ENCODE measurements around the gene WFIKKN2. TPM values are rescaled to one million over a fixed set of nuclear protein-coding genes. Genes with fewer than 3 reads are reported as not detected.

Gene WFIKKN2
- total and polyA plus RNA-seq, 2 of the 13 experiments (the other 11 are each of a cell fraction or from before 2014, with no cell fraction given): not detected

DNA sequence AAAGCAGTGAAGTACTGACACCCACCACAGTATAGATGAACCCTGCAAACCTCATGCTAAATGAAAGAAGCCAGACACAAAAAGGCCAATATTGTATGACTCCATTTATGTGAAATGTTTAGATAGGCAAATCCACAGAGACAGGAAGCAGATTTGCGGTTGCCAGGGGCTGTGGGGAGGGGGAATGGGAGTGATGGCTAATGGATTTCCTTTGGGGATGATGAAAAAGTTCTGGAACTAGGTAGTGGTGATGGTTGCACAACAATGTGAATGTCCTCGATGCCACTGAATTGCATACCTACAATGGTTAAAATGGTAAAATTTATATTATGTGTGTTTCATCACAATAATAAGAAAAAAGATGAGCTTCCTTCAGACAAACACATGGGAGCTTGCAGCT is 28.4 kb upstream of the WFIKKN2 start:
- in situ Hi-C loops (cut with HindIII; ENCODE audit: extremely low pct_ligation_motif_present, low pct_unique_long_range_greater_than_20kb) (no loop called here), intact Hi-C loops (cut with micrococcal nuclease; ENCODE audit: unreplicated experiment) (no loop called here)
- peak overlapping the region; percentile 44 for H3K27ac ChIP-seq (ENCODE audit: extremely low read length, insufficient read depth, low read length)
- DNase-seq (ENCODE audit: low spot score) (no peak), ATAC-seq (no peak), FAIRE-seq (no peak)
- no peaks in the 10 kb centered on the region for H3K79me2 ChIP-seq (ENCODE audit: insufficient read depth, low read length)
- BruUV-seq (replicated peaks): no TSS peak
- H3K36me3 ChIP-seq (replicated peaks in 1 of 2; ENCODE audit: control insufficient read depth in 1 of 2, insufficient read depth in 2 of 2, low read length in 2 of 2): no peaks in the 10 kb centered on the region
- H4K20me1 ChIP-seq (ENCODE audit: insufficient read depth, low read length): no peaks in the 10 kb centered on the region
- TF ChIP-seq CEBPB (IDR thresholded peaks at IDR 0.05; ENCODE audit: borderline replicate concordance, low read depth, low read length) (peak; percentile 56; the same call in 1 of the 2 replicates), CEBPG (CRISPR knock-in tag; IDR thresholded peaks at IDR 0.05) (peak; percentile 15; the same call in 1 of the 2 replicates), NR2F2 (IDR thresholded peaks at IDR 0.05; ENCODE audit: borderline replicate concordance, low read depth) (no peak)
- H2AFZ ChIP-seq (ENCODE audit: low read length): no peak overlapping the region
- ChIA-PET POLR2A (interaction anchor here (1.1 to 1.5 kb wide), 2 partner anchors 45 to 138 kb away, joined by 5 read pairs; no protein-coding TSS in a partner anchor), CTCF (ENCODE audit: low intra/inter-chr PET ratio, low total read pairs) (interaction anchor here (0.9 to 1.4 kb wide), 2 partner anchors 24 to 35 kb away, joined by 3 to 6 read pairs; no protein-coding TSS in a partner anchor)
- 0 out of 2 replicates have a peak overlapping the region, but pooled peaks have one; percentile 29 for H3K4me2 ChIP-seq (ENCODE audit: low read depth, low read length)
- no peak overlapping the region for H3K4me3 ChIP-seq (replicated peaks in 1 of 3; ENCODE audit: insufficient read depth in 1 of 3, low read depth in 2 of 3, low read length in 3 of 3)
- no peak overlapping the region for H3K9ac ChIP-seq (ENCODE audit: insufficient read depth, low read depth, low read length)
- H3K9me3 ChIP-seq (ENCODE audit: low read length): no peaks in the 10 kb centered on the region
- 20% methylated on average over 2 of the region's 2 CpGs for WGBS (ENCODE audit: low lambda C conversion rate)
- peaks cover 2 to 9% of the 10 kb centered on the region in 2 experiments; a peak in 3 of 5 replicates for H3K27me3 ChIP-seq (ENCODE audit: control insufficient read depth in 1 of 2, insufficient read depth in 2 of 2, low read length in 2 of 2)
- peaks cover 75% of the 10 kb centered on the region for H3K4me1 ChIP-seq (ENCODE audit: insufficient read depth, low read length)

DNA sequence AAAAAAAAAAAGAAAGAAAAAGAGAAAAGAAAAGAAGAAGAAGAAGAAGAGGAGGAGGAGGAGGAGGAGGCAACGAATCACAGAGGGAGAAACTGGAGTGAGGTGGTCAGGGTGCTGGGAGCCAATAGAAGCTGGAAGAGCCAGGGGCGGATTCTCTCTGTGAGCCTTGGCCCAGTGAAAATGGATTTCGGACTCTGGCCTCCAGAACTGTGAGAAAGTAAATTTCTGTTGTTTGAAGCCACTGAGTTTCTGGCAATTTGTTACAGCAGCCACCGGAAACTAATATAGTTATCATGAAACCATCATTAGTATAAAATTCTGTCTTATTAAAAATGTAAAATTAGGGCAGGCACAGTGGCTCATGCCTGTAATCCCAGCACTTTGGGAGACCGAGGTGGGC is 27.7 kb upstream of the WFIKKN2 start:
- ATAC-seq (peak; percentile 35; the same call in 1 of the 3 replicates), DNase-seq (ENCODE audit: low spot score) (no peak), FAIRE-seq (no peak)
- Histone ChIP-seq H3K79me2 (ENCODE audit: insufficient read depth, low read length) (no peaks in the 10 kb centered on the region), H3K4me2 (ENCODE audit: low read depth, low read length) (peak overlapping the region; percentile 29), H3K27ac (ENCODE audit: extremely low read length, insufficient read depth, low read length) (peak overlapping the region; percentile 44), H2AFZ (ENCODE audit: low read length) (no peak overlapping the region), H3K4me1 (ENCODE audit: insufficient read depth, low read length) (peaks cover 68% of the 10 kb centered on the region), H3K4me3 (replicated peaks in 1 of 3; ENCODE audit: insufficient read depth in 1 of 3, low read depth in 2 of 3, low read length in 3 of 3) (0 out of 6 replicates have a peak overlapping the region, but pooled peaks of 1 of the 3 experiments have one; percentile 4), H3K9ac (ENCODE audit: insufficient read depth, low read depth, low read length) (no peak overlapping the region), H3K9me3 (ENCODE audit: low read length) (no peaks in the 10 kb centered on the region), H4K20me1 (ENCODE audit: insufficient read depth, low read length) (no peaks in the 10 kb centered on the region), H3K36me3 (replicated peaks in 1 of 2; ENCODE audit: control insufficient read depth in 1 of 2, insufficient read depth in 2 of 2, low read length in 2 of 2) (no peaks in the 10 kb centered on the region), H3K27me3 (ENCODE audit: control insufficient read depth in 1 of 2, insufficient read depth in 2 of 2, low read length in 2 of 2) (peaks cover 2 to 10% of the 10 kb centered on the region in 2 experiments; a peak in 3 of 5 replicates)
- in situ Hi-C loops (cut with HindIII; ENCODE audit: extremely low pct_ligation_motif_present, low pct_unique_long_range_greater_than_20kb) (no loop called here), intact Hi-C loops (cut with micrococcal nuclease; ENCODE audit: unreplicated experiment) (no loop called here)
- BruUV-seq (replicated peaks): no TSS peak
- ChIA-PET CTCF (ENCODE audit: low intra/inter-chr PET ratio, low total read pairs) (no interaction called here), POLR2A (no interaction called here)
- WGBS (ENCODE audit: low lambda C conversion rate): 3% methylated on average over 5 of the region's 5 CpGs
- 0 out of 2 replicates have a peak, but pooled peaks have one; percentile 8 for TF ChIP-seq SIX1 (CRISPR knock-in tag; IDR thresholded peaks at IDR 0.05; ENCODE audit: borderline replicate concordance)
- TF ChIP-seq REXO4 (CRISPR knock-in tag; IDR thresholded peaks at IDR 0.05; ENCODE audit: borderline replicate concordance): no peak
- TF ChIP-seq JARID2 (CRISPR knock-in tag; IDR thresholded peaks at IDR 0.05; ENCODE audit: insufficient replicate concordance): no peak
- TF ChIP-seq, protein P1, sequence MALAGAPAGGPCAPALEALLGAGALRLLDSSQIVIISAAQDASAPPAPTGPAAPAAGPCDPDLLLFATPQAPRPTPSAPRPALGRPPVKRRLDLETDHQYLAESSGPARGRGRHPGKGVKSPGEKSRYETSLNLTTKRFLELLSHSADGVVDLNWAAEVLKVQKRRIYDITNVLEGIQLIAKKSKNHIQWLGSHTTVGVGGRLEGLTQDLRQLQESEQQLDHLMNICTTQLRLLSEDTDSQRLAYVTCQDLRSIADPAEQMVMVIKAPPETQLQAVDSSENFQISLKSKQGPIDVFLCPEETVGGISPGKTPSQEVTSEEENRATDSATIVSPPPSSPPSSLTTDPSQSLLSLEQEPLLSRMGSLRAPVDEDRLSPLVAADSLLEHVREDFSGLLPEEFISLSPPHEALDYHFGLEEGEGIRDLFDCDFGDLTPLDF (CRISPR knock-in tag; IDR thresholded peaks at IDR 0.05): no peak
- peak; percentile 11; the same call in 1 of the 2 replicates for TF ChIP-seq RARA (CRISPR knock-in tag; IDR thresholded peaks at IDR 0.05)
- TF ChIP-seq DR1 (CRISPR knock-in tag; IDR thresholded peaks at IDR 0.05): no peak
- TF ChIP-seq, protein P2, sequence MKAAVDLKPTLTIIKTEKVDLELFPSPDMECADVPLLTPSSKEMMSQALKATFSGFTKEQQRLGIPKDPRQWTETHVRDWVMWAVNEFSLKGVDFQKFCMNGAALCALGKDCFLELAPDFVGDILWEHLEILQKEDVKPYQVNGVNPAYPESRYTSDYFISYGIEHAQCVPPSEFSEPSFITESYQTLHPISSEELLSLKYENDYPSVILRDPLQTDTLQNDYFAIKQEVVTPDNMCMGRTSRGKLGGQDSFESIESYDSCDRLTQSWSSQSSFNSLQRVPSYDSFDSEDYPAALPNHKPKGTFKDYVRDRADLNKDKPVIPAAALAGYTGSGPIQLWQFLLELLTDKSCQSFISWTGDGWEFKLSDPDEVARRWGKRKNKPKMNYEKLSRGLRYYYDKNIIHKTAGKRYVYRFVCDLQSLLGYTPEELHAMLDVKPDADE (CRISPR knock-in tag; IDR thresholded peaks at IDR 0.05): no peak
- TF ChIP-seq KLF15 (CRISPR knock-in tag; IDR thresholded peaks at IDR 0.05; ENCODE audit: borderline replicate concordance): no peak; the same call in 1 of the 2 replicates
- 0 out of 2 replicates have a peak, but pooled peaks have one; percentile 29 for TF ChIP-seq ZMYM4 (CRISPR knock-in tag; IDR thresholded peaks at IDR 0.05)
- peak; percentile 69 for TF ChIP-seq HNF4A (CRISPR knock-in tag; IDR thresholded peaks at IDR 0.05)
- peak; percentile 92 for TF ChIP-seq ZNF12 (CRISPR knock-in tag; IDR thresholded peaks at IDR 0.05)
- peak; percentile 48 for TF ChIP-seq SALL1 (CRISPR knock-in tag; IDR thresholded peaks at IDR 0.05)
- TF ChIP-seq ZNF124 (CRISPR knock-in tag; IDR thresholded peaks at IDR 0.05): no peak
- TF ChIP-seq ZNF496 (CRISPR knock-in tag; IDR thresholded peaks at IDR 0.05; ENCODE audit: insufficient replicate concordance): no peak
- no peak for TF ChIP-seq MTF1 (CRISPR knock-in tag; IDR thresholded peaks at IDR 0.05)
